Mesenchymal stem cell (in vitro differentiated cells and primary cell): ENCODE measurements around the gene TSPAN11.
A peak's percentile ranks its signal among the peaks of the same experiment; 100 is the strongest.

Experiments used
- DNase-seq: peaks from one replicate; pipeline ENCODE4 v3.0.0-alpha.2; 2013
- H2AFZ ChIP-seq: one replicate; pipeline ENCODE4 v1.6.1; 2013; ENCODE audit warnings: low read depth, mild to moderate bottlenecking, control low read depth, inconsistent platforms, low read length, moderate library complexity
- H2AK5ac ChIP-seq: 2 replicates; pipeline ENCODE4 v1.6.1; 2013; ENCODE audit warnings: low read length, moderate library complexity, mild to moderate bottlenecking, inconsistent platforms; ENCODE audit not compliant: severe bottlenecking
- H2BK120ac ChIP-seq: one replicate; pipeline ENCODE4 v1.6.1; 2013; ENCODE audit warnings: low read depth, mild to moderate bottlenecking, inconsistent platforms, low read length, moderate library complexity
- H2BK12ac ChIP-seq, 2 experiments: one replicate each; pipeline ENCODE4 v1.6.1; 2013; ENCODE audit warnings: inconsistent platforms in 2 of 2, low read length in 2 of 2, mild to moderate bottlenecking in 2 of 2, moderate library complexity in 2 of 2, control low read depth in 1 of 2
- H2BK15ac ChIP-seq: one replicate; pipeline ENCODE4 v1.6.1; 2013; ENCODE audit warnings: mild to moderate bottlenecking, low read depth, inconsistent platforms; ENCODE audit not compliant: poor library complexity, severe bottlenecking
- H2BK5ac ChIP-seq: 2 replicates; pipeline ENCODE4 v1.6.1; 2013; ENCODE audit warnings: low read depth, mild to moderate bottlenecking, low read length, control low read depth, inconsistent platforms; ENCODE audit not compliant: poor library complexity, severe bottlenecking
- H3K14ac ChIP-seq, 2 experiments: one replicate each; pipeline ENCODE4 v1.6.1; 2013; ENCODE audit warnings: inconsistent platforms in 2 of 2, low read length in 2 of 2, control low read depth in 1 of 2, mild to moderate bottlenecking in 1 of 2, moderate library complexity in 1 of 2
- H3K18ac ChIP-seq, 2 experiments: one replicate each; pipeline ENCODE4 v1.6.1; 2013; ENCODE audit warnings: inconsistent platforms in 2 of 2, low read length in 2 of 2, control low read depth in 1 of 2, low read depth in 1 of 2, mild to moderate bottlenecking in 1 of 2
- H3K23ac ChIP-seq, 2 experiments: one replicate each; pipeline ENCODE4 v1.6.1; 2013; ENCODE audit warnings: inconsistent platforms in 2 of 2, low read length in 2 of 2, mild to moderate bottlenecking in 2 of 2, moderate library complexity in 2 of 2, control low read depth in 1 of 2
- H3K27ac ChIP-seq: 2 replicates; pipeline ENCODE4 v1.5.1; 2013; ENCODE audit warnings: mild to moderate bottlenecking, moderate library complexity, low read length, control low read depth, inconsistent platforms; ENCODE audit not compliant: poor library complexity, severe bottlenecking
- H3K27me3 ChIP-seq, 2 experiments: 2 replicates each; pipeline versions ENCODE4 v1.6.1 to v1.7.0; 2013; ENCODE audit warnings: low read length in 2 of 2, mild to moderate bottlenecking in 2 of 2, moderate library complexity in 2 of 2, control low read depth in 1 of 2, inconsistent platforms in 1 of 2; ENCODE audit not compliant: control insufficient read depth in 1 of 2, insufficient read depth in 1 of 2
- H3K36me3 ChIP-seq, 2 experiments: 2 replicates each; pipeline versions ENCODE4 v1.6.1 to v1.7.0; 2013; ENCODE audit warnings: low read length in 2 of 2, control low read depth in 1 of 2, inconsistent platforms in 1 of 2, low read depth in 1 of 2, mild to moderate bottlenecking in 1 of 2; ENCODE audit not compliant: insufficient read depth in 2 of 2, control insufficient read depth in 1 of 2
- H3K4ac ChIP-seq, 2 experiments: one replicate each; pipeline ENCODE4 v1.6.1; 2013; ENCODE audit warnings: inconsistent platforms in 2 of 2, low read length in 2 of 2, mild to moderate bottlenecking in 2 of 2, moderate library complexity in 2 of 2, control low read depth in 1 of 2, low read depth in 1 of 2
- H3K4me1 ChIP-seq: 2 replicates; pipeline ENCODE4 v1.6.1; 2013; ENCODE audit warnings: low read depth, low read length, control low read depth; ENCODE audit not compliant: control insufficient read depth, insufficient read depth
- H3K4me2 ChIP-seq: 2 replicates; pipeline ENCODE4 v1.6.1; 2013; ENCODE audit warnings: low read length, mild to moderate bottlenecking, inconsistent platforms; ENCODE audit not compliant: poor library complexity, severe bottlenecking
- H3K4me3 ChIP-seq, 2 experiments: 2 replicates each; pipeline versions ENCODE4 v1.5.1 to v1.7.0; 2013; ENCODE audit warnings: low read length in 2 of 2, mild to moderate bottlenecking in 2 of 2, control low read depth in 1 of 2, low read depth in 1 of 2; ENCODE audit not compliant: insufficient read depth in 1 of 2
- H3K79me1 ChIP-seq: replicated peaks from 2 replicates; pipeline ENCODE4 v1.6.1; 2013; ENCODE audit warnings: mild to moderate bottlenecking, control low read depth, low read length, inconsistent platforms; ENCODE audit not compliant: poor library complexity, severe bottlenecking
- H3K9ac ChIP-seq: 2 replicates; pipeline ENCODE4 v1.7.0; 2013; ENCODE audit warnings: mild to moderate bottlenecking, low read length, moderate library complexity
- H3K9me3 ChIP-seq: 2 replicates; pipeline ENCODE4 v1.7.0; 2013; ENCODE audit warnings: mild to moderate bottlenecking, low read length; ENCODE audit not compliant: control insufficient read depth
- H4K8ac ChIP-seq: one replicate; pipeline ENCODE4 v1.6.1; 2013; ENCODE audit warnings: inconsistent platforms, mild to moderate bottlenecking, low read length, moderate library complexity
- H4K91ac ChIP-seq: one replicate; pipeline ENCODE4 v1.6.1; 2013; ENCODE audit warnings: mild to moderate bottlenecking, low read length, inconsistent platforms
- WGBS: methylation state at CpG from one replicate; pipeline ENCODE4 v1.1.7; 2013; ENCODE audit warnings: mixed read lengths; 5-methylcytosine and 5-hydroxymethylcytosine counted together

TSPAN11 gene

DNA sequence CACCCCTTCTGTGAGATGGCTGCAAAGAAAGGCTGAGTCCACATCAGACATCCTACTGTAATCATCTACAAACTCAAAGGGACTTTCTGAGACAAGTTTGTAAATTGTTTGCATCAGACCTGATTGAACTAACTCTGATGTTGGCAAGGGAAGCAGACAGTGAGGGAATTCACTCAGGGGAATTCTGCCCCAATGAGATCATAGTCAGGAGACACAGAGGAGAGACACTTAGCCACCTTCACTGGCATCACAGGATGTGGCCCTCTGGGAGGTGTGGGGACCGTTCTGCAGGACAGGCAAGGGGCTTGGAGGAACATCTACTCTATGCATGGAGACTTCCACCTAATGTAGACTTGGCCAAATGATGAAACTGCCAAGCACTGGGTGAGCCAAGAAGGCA, 76.5 kb downstream of the TSPAN11 start:
- H3K14ac ChIP-seq, result no peak overlapping the region
- no peaks in the 10 kb centered on the region for H3K36me3 ChIP-seq
- H3K27ac ChIP-seq, result no peak overlapping the region
- no peak overlapping the region for H2BK120ac ChIP-seq
- H3K18ac ChIP-seq, result no peak overlapping the region
- no peak overlapping the region for H2BK15ac ChIP-seq
- peak overlapping the region in 1 of 2 experiments; percentile 38 for H3K4ac ChIP-seq
- H3K4me1 ChIP-seq, result peaks cover 11% of the 10 kb centered on the region
- H3K23ac ChIP-seq, result no peak overlapping the region
- H2AFZ ChIP-seq, result no peak overlapping the region
- H2BK5ac ChIP-seq, result no peak overlapping the region
- no peak overlapping the region for H3K4me2 ChIP-seq
- H3K4me3 ChIP-seq, result no peak overlapping the region
- peak overlapping the region; percentile 3 for H4K91ac ChIP-seq
- no peak overlapping the region for H3K9ac ChIP-seq
- no peaks in the 10 kb centered on the region for H3K9me3 ChIP-seq
- H4K8ac ChIP-seq, result no peak overlapping the region
- H2BK12ac ChIP-seq, result peak overlapping the region in 1 of 2 experiments; percentile 49
- H3K27me3 ChIP-seq, result peaks cover 0 to 8% of the 10 kb centered on the region in 2 experiments
- H2AK5ac ChIP-seq, result no peak overlapping the region
- peak; percentile 80 for DNase-seq
- WGBS, result 75% methylated on average over 1 of the region's 1 CpG
- no peaks in the 10 kb centered on the region for H3K79me1 ChIP-seq

DNA sequence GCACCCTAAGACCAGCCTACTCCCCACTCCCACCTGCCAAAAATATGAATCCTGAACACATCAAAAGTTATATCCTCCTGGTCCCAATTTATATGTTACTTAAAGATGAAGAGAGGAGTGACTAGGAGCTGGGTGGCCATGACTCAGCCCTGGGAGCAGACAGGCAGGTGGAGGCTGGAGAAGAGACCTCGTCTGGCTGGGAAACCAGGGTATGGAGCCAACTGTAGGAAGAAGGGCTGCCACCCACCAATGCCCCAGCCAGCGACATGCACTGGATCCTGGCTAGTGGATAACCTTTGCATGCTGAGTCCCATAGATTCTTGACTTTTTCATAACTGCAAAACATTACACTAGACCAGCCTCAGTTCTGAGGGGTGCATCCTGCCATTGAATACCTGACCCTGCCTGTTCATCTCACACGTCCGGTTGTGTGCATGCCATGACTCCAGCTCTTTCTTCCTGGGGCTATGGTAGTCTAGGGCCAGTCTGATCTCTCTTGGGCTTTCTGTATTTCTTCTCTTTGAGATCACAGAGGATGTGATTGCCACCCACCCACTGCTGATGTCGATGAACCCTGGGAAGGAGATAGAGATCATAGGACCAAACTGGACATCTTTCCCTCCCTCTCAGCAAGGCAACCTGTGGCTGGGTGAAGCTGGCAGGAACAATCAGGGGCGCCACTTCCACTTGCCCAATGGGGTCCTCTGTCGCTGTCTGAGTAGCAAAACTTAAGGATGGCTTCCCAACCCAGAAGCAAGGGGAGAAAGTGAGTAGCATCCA, 77.5 kb downstream of the TSPAN11 start:
- 92% methylated on average over 7 of the region's 7 CpGs for WGBS

DNA sequence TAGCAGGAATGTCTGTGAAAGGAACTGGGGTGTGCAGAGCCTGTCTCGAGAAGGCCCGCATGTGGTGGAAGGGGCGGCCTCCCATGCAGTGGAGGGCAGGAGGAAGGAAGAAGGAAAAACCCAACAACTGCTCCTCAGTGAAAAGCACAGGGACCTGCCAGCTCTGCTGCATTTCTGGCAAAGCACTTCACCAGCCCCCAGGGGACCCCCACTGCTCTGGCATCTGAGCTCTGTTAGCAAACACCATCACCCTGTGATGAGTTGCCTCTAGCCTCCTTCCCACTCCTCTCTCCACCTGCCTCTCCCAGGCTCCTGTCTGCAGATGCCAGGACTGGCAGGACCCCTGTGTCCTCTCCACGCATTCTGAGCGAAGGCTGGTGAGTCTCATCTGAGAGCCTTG, 78.1 kb downstream of the TSPAN11 start:
- Histone ChIP-seq H3K9me3 (no peaks in the 10 kb centered on the region), H2BK12ac (no peak overlapping the region)

More for the DNA sequence above, 77.5 kb downstream of the TSPAN11 start:
- Histone ChIP-seq H4K91ac (no peak overlapping the region), H3K18ac (peak overlapping the region in 1 of 2 experiments; percentile 28), H3K27me3 (peaks cover 0 to 8% of the 10 kb centered on the region in 2 experiments), H3K4ac (peak overlapping the region in 1 of 2 experiments; percentile 18), H2BK15ac (no peak overlapping the region), H3K4me1 (peaks cover 15% of the 10 kb centered on the region), H3K9ac (no peak overlapping the region), H3K4me2 (no peak overlapping the region), H3K79me1 (no peaks in the 10 kb centered on the region), H2BK120ac (no peak overlapping the region), H2BK12ac (no peak overlapping the region), H2BK5ac (no peak overlapping the region), H3K9me3 (no peaks in the 10 kb centered on the region), H3K23ac (no peak overlapping the region), H3K14ac (peak overlapping the region in 1 of 2 experiments; percentile 26), H4K8ac (no peak overlapping the region), H3K27ac (no peak overlapping the region), H3K36me3 (no peaks in the 10 kb centered on the region), H3K4me3 (no peak overlapping the region), H2AFZ (no peak overlapping the region), H2AK5ac (no peak overlapping the region)
- no peak for DNase-seq

DNA sequence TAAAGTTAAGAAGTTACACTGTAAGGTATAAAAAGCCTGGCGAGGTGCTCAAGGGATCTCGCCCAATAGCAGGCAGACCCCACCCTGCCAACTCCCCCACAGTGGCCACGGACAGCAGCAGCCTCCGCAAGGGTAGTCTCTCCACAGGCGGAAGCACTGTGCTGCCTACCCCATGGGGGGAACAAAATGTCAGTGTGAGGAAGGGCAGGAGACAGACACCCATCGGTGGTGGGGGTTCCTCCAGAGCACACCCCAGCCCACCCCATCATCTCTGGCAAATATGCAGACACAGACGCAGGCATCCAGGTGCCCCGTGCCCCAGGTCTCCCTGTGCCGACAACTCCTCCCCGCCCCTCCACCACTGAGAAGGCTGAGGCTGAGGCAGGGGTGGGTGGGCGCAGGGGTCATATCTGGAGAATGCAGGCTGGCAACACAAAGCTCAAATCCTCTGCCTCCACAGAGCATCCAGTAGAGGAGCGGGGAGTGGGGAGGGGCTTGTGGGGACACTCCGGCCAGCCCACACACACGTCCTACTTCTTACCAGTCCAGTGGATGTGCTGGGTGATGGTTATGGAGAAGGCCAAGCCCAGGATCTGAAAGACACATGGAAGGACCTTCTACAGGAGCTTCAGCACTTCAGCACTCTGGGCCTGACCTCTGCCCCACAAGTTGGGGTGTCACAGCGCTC, 78.9 kb downstream of the TSPAN11 start:
- Histone ChIP-seq H2BK5ac (no peak overlapping the region), H3K9ac (no peak overlapping the region), H3K4me3 (no peak overlapping the region), H3K4ac (no peak overlapping the region), H3K23ac (no peak overlapping the region), H4K91ac (peak overlapping the region; percentile 53), H2BK15ac (no peak overlapping the region), H2AFZ (peak overlapping the region; percentile 8), H3K79me1 (no peaks in the 10 kb centered on the region), H3K27me3 (peaks cover 0 to 4% of the 10 kb centered on the region in 2 experiments), H3K4me1 (peaks cover 15% of the 10 kb centered on the region), H2BK120ac (no peak overlapping the region), H3K4me2 (no peak overlapping the region), H3K9me3 (no peaks in the 10 kb centered on the region), H3K36me3 (no peaks in the 10 kb centered on the region), H3K27ac (no peak overlapping the region), H3K14ac (peak overlapping the region in 1 of 2 experiments; percentile 74), H3K18ac (peak overlapping the region; percentile 35 to 69), H2BK12ac (peak overlapping the region; percentile 14 to 83), H4K8ac (peak overlapping the region; percentile 28), H2AK5ac (no peak overlapping the region)
- no peak for DNase-seq
- 93% methylated on average over 8 of the region's 15 CpGs for WGBS

More for the DNA sequence above, 78.1 kb downstream of the TSPAN11 start:
- Histone ChIP-seq H3K18ac (no peak overlapping the region), H3K27ac (no peak overlapping the region), H3K4me2 (no peak overlapping the region), H3K4me1 (peaks cover 16% of the 10 kb centered on the region), H3K14ac (no peak overlapping the region), H3K9ac (no peak overlapping the region), H2AK5ac (no peak overlapping the region), H4K91ac (peak overlapping the region; percentile 24), H4K8ac (no peak overlapping the region), H3K4me3 (no peak overlapping the region), H2BK5ac (no peak overlapping the region), H2AFZ (no peak overlapping the region), H3K27me3 (peaks cover 0 to 8% of the 10 kb centered on the region in 2 experiments), H3K36me3 (no peaks in the 10 kb centered on the region), H3K4ac (no peak overlapping the region), H3K79me1 (no peaks in the 10 kb centered on the region), H2BK15ac (peak overlapping the region; percentile 6), H2BK120ac (no peak overlapping the region), H3K23ac (no peak overlapping the region)
- WGBS, result 94% methylated on average over 3 of the region's 5 CpGs
- no peak for DNase-seq
